IMR-90 (cell line): ENCODE measurements around the gene PSMA1. TPM values are rescaled to one million over a fixed set of nuclear protein-coding genes. Genes with fewer than 3 reads are reported as not detected.

Experiments used
- CEBPB ChIP-seq: IDR thresholded peaks from 2 replicates; pipeline ENCODE4 v1.6.1; 2012; ENCODE audit warnings: low read depth, low read length, improper control_type of control experiment
- microRNA-seq, 2 experiments: library from miRNA; stranded (forward) in 1 of 2; unstranded in 1 of 2; fragments of 10-50 nt in 1 of 2; fragments of <30 nt in 1 of 2; gene quantifications in 1 of 2; microRNA quantifications in 1 of 2; one replicate each; pipeline versions ENCODE3 to v1.1.0; 2013 to 2020; ENCODE audit not compliant: insufficient read depth in 1 of 2, insufficient read length in 1 of 2, unreplicated experiment in 1 of 2
- polyA plus RNA-seq, 3 experiments: library from polyadenylated mRNA; depleted of rRNA; stranded (reverse); fragments of >200 nt; gene quantifications; 2 replicates each; pipeline ENCODE4 v1.2.3, GENCODE V29; 2012; ENCODE audit warnings: low replicate concordance in 1 of 3
- small RNA-seq, 5 experiments: library from RNA; depleted of rRNA; stranded (forward); fragments of <200 nt; gene quantifications; one replicate each; pipeline ENCODE3, GENCODE V24; 2012
- total RNA-seq: library from RNA; depleted of rRNA; stranded (reverse); fragments of >200 nt; gene quantifications from 2 replicates; pipeline ENCODE4 v1.2.3, GENCODE V29; 2012; rRNA removed

Gene PSMA1
- total and polyA plus RNA-seq, 2 of the 4 experiments (the other 2 are of a cell fraction): 179 to 194 TPM

DNA sequence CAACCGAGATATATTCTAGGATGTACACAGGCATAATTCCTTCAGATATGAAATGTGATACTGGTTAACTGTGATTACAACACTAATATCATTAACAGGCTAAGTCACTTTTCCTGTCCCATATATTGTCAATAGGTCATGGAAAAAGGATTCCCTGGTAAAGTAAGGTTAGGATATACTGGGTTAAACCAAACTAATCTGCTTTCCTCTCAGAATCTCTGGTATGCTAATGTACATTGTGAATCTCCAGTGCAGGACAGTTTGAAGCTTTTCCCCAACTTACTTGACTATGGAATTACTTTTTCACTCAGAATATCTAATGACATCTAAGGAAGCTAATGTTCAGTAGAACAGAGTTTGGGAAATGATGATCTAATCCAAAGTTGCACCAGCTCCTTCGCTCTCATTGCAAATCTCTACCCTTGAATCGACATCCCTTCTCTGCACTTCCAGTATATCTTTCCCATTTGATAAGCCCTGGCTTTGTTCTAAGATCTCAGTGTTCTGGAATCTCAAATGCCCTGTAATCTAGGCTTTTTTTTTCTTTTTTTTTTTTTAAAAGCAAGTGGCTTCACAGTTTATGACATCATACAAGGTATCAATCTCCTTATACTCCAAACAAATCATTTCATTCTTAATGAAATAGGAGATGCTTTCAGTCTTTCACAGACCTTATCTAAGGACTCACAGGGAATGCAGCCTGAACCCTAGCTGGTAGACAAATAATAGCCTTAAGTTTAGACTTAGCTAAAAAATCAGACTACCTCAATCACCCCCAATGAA is 64.3 kb downstream of the PSMA1 start (continued):
- TF ChIP-seq CEBPB: no peak

Small RNA genes lying within 50 kb of the gene (microRNA-seq; reads per million reads assigned to microRNA genes)
- not detected for gene RNU7-49P (ENCODE audit: insufficient read depth, insufficient read length)

Small RNA genes lying within 50 kb of the gene (small RNA-seq; reads per million reads assigned to genes)
- gene RNU7-49P: 0 reads per million in 5 experiments

Other genes starting within 250 kb of the PSMA1 start
- gene RRAS2, start 161.2 kb downstream of the PSMA1 start, total RNA-seq: 106 and 155 TPM in 2 replicates
- 64.8 and 85.5 TPM in 2 replicates for gene RRAS2, start 161.2 kb downstream of the PSMA1 start, polyA plus RNA-seq (2012; rRNA removed)
- 341 and 415 TPM in 2 replicates for gene COPB1, start 20.6 kb downstream of the PSMA1 start, total RNA-seq
- gene COPB1, start 20.6 kb downstream of the PSMA1 start, polyA plus RNA-seq (2012; rRNA removed): 126 and 136 TPM in 2 replicates
- gene PDE3B, start 123.4 kb upstream of the PSMA1 start, total RNA-seq: 1.1 and 1.3 TPM in 2 replicates
- gene PDE3B, start 123.4 kb upstream of the PSMA1 start, polyA plus RNA-seq (2012; rRNA removed): 0.21 and 0.22 TPM in 2 replicates